Stimulated activated naive CD8-positive, alpha-beta T cell treated with anti-CD3 and anti-CD28 coated beads, Interleukin-15, Interleukin-2, amounts not matched to agents 100 ng/mL and 50 ng/mL, for 24 hours (primary cell): ENCODE results near the gene NHSL1.

Source experiments
- H3K27ac Mint-ChIP-seq: one replicate; pipeline ENCODE4 v1.8.0; 2021; ENCODE audit warnings: mild to moderate bottlenecking, mixed read lengths
- H3K27me3 Mint-ChIP-seq: one replicate; pipeline ENCODE4 v1.8.0; 2021; ENCODE audit warnings: mixed read lengths
- H3K36me3 Mint-ChIP-seq: one replicate; pipeline ENCODE4 v1.8.0; 2021; ENCODE audit warnings: low read depth, mixed read lengths
- H3K4me1 Mint-ChIP-seq: one replicate; pipeline ENCODE4 v1.8.0; 2021; ENCODE audit warnings: low read depth, mixed read lengths
- H3K4me3 Mint-ChIP-seq: one replicate; pipeline ENCODE4 v1.8.0; 2021; ENCODE audit warnings: mild to moderate bottlenecking, mixed read lengths
- H3K9me3 Mint-ChIP-seq: one replicate; pipeline ENCODE4 v1.8.0; 2021; ENCODE audit warnings: mixed read lengths

NHSL1 gene

DNA sequence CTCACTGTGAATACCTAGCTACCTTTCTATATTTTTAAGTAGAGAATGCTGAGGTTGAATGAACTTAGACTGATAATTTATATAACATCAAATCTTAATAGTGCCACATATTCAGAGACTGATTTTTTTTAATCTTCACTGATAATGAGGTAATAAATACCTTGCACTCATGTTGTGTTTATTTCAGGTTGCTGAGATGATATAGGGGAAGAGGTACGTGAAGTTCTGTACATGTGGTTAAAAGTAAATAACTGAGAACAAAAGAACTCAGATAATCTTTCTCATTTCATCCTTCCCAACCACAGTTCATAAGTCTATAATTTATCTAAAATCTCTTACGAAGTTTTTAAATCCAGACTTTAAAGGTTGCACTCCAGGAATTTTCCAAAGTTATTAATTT lies 6.4 kb downstream of the NHSL1 start:
- no peaks in the 10 kb centered on the region for H3K9me3 Mint-ChIP-seq
- H3K4me1 Mint-ChIP-seq, result no peaks in the 10 kb centered on the region
- no peak overlapping the region for H3K4me3 Mint-ChIP-seq
- H3K27me3 Mint-ChIP-seq, result peaks cover 9% of the 10 kb centered on the region
- H3K36me3 Mint-ChIP-seq, result no peaks in the 10 kb centered on the region
- no peak overlapping the region for H3K27ac Mint-ChIP-seq

DNA sequence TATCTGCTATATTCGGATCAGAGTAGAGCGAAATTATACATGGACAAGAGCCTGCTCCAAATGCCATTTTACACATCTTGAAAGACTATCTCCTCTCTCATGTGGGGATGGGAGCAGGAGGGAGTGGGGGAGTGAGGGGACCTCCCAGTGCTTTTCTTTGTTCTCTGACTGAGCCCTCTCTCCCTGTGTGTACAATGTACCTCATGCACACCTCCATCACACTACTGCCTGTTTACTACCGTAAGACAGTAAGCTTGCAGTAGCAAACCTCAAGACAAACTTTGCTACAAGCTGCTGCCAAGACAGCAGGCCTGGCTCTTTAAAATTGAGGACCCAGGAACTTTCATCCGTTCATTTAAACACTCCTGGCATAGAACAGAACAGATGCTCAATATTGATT lies 7.2 kb downstream of the NHSL1 start:
- Mint-ChIP-seq H3K4me3 (no peak overlapping the region), H3K4me1 (peaks cover under 1% of the 10 kb centered on the region), H3K36me3 (no peaks in the 10 kb centered on the region), H3K9me3 (no peaks in the 10 kb centered on the region), H3K27me3 (peaks cover 6% of the 10 kb centered on the region), H3K27ac (no peak overlapping the region)

DNA sequence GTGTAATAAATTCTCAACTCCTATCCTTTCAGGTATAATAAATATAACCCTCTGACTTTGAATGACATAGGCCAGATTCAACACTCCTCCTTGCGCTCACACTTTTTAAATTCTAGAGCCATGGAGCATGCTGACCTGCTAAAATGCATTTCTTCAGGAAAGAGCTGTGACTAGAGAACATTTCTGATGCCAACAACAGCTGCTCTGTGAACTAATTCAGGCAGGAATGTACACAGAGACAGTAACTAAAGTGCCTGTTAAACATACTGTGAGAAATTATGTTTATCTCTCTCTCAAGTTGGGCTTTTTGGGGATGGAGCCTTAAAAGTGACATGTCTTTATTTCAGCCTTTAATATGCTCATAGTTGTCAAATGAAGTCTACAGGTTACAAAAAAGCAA lies 8.3 kb downstream of the NHSL1 start:
- peaks cover 3% of the 10 kb centered on the region for H3K27me3 Mint-ChIP-seq
- H3K9me3 Mint-ChIP-seq, result no peaks in the 10 kb centered on the region
- H3K4me1 Mint-ChIP-seq, result peaks cover 9% of the 10 kb centered on the region
- no peaks in the 10 kb centered on the region for H3K36me3 Mint-ChIP-seq
- H3K27ac Mint-ChIP-seq, result no peak overlapping the region
- H3K4me3 Mint-ChIP-seq, result no peak overlapping the region

DNA sequence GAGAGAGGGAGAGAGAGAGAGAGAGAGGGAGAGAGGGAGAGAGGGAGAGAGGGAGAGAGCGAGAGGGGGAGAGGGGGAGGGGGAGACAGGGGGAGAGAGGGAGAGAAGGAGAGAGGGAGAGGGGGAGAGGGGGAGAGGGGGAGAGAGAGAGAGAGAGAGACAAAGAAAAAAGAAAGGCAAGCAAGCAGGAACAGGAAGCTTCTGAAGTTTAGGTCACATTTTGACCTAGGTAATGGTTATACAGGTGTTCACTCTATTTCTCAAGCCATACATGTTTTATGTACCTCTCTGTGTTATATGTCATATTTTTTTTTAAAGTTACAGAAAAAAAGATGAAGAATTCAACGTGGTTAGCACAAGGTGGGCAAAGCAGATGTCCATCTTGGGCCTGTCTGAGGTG lies 9.4 kb downstream of the NHSL1 start:
- H3K9me3 Mint-ChIP-seq, result no peaks in the 10 kb centered on the region
- H3K4me3 Mint-ChIP-seq, result no peak overlapping the region
- H3K36me3 Mint-ChIP-seq, result no peaks in the 10 kb centered on the region
- peaks cover 9% of the 10 kb centered on the region for H3K4me1 Mint-ChIP-seq
- peaks cover 3% of the 10 kb centered on the region for H3K27me3 Mint-ChIP-seq
- no peak overlapping the region for H3K27ac Mint-ChIP-seq

DNA sequence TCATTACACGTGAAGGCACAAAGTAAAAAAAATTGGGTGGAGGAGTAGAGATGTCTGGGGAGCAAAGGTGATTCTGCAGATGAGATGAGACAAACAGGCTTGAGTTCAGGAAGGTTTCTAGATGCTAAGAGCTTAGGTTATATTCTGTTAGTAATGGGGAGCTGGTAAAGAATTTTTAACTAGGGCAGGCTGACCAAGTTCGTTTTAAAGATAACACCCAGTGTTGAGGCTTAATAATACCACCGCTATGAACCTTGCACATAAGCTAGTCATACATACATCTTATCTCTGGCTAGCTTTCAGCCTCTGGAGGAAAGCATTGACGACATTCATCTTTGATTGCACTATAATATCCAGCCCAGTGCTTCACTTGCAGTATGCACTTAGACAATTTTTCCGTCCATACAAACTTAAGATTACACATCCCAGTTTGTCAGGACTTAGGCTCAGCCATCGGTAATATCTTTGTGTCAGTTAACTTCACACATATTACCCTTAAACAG lies 12.1 kb downstream of the NHSL1 start:
- no peaks in the 10 kb centered on the region for H3K9me3 Mint-ChIP-seq
- no peak overlapping the region for H3K27ac Mint-ChIP-seq

DNA sequence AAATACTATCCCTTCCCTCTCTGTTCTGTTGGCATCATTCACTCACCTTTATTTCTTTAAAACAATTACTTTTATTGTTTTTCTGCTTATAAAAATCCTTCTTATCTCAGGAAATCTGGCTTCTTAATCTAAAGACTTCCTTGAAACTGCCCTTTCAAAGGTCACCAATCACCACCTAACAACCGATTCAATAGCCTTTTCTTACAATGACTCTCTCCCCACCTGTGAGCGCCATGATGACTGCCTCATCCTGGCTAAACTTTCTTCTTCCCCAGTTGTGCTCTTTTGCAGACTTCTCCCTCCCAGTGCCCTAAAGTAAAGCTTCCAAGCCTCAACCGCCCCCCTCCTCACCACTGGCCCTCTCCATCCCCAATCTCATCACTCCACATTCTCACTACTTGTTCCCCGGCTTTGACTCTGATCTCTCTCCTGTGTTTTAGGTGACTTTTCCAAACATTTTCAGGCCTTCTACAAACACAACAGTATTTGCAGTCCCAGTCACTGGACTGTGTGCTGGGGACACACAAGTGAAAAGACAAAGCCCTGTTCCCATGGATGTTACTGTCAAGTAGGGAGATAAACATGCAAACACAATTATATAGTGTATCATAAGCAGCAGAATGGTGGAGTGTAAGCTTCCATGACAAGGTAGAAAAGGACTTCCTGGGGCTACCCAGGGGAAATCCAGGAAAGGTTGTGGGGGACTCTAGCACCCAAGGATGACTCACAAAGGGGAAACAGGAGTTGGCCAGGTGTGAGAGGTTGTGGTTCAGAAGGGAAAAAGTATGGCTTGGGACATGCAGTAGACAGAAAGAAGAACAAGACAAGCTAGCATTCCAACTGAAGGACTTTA lies 12.8 kb downstream of the NHSL1 start:
- H3K27ac Mint-ChIP-seq, result no peak overlapping the region
- H3K4me3 Mint-ChIP-seq, result no peak overlapping the region
- H3K36me3 Mint-ChIP-seq, result no peaks in the 10 kb centered on the region
- no peaks in the 10 kb centered on the region for H3K9me3 Mint-ChIP-seq
- H3K27me3 Mint-ChIP-seq, result no peaks in the 10 kb centered on the region
- H3K4me1 Mint-ChIP-seq, result peaks cover 9% of the 10 kb centered on the region

More for the DNA sequence above, 12.1 kb downstream of the NHSL1 start:
- H3K4me1 Mint-ChIP-seq, result peaks cover 9% of the 10 kb centered on the region
- no peaks in the 10 kb centered on the region for H3K36me3 Mint-ChIP-seq
- no peak overlapping the region for H3K4me3 Mint-ChIP-seq
- no peaks in the 10 kb centered on the region for H3K27me3 Mint-ChIP-seq

DNA sequence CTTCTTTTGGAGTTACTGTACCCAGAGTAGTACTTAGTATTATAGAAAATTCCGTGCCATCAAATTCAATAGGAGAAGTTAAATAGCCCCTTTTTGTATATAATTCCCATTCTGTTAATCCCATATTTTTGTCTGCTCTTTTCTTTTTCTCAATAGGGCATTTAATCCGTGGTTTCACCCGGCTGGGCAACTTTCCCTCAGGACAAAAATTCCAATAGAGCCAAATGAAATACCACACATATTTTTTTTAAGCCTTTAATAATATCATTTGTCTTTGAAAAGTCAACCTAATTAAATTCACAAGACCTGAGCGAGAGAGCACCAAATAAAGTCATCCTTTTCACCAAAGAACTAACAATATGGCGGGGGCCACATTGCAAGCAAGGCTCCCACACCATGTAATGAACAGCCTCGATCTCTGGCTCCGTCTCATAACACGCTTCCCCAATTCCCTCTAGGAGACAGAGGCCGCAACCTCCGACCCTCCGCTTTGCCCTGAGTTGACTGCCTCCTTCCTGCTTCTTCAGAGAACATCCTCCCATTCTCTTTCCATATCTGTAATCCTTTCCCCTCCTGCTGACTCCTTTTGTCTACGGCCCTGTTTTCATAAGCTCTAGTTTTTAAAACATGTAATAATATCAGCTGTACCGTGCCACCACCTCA lies 13.6 kb downstream of the NHSL1 start:
- Mint-ChIP-seq H3K9me3 (no peaks in the 10 kb centered on the region), H3K4me3 (no peak overlapping the region), H3K27me3 (no peaks in the 10 kb centered on the region), H3K4me1 (peaks cover 9% of the 10 kb centered on the region), H3K27ac (no peak overlapping the region), H3K36me3 (no peaks in the 10 kb centered on the region)

DNA sequence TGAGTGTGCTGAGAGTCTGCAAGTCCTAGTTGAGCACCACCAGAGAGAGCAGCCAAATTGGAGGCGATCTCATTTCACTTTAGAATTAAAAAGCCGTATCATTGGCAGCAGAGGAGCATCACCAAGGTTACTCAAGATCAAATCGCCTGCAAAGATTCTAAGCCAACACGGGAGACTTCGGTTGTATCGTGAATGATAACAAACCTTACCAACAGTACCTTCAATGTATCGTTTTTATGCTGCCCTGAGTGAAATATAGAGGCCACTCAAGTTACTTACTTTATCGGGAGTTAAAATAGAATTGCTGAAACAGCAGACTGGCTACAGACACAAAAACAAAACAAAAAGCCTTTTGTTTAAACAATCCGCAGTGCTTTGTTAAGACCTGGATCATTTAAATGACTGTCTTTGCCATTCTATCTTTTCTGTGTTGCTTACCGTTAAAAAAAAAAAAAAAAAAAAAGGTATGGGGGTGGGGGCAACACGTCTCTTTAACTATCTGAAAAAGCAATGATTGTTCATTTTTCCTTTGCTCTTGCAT lies 14.2 kb downstream of the NHSL1 start:
- H3K4me1 Mint-ChIP-seq, result peaks cover 9% of the 10 kb centered on the region
- no peak overlapping the region for H3K4me3 Mint-ChIP-seq
- H3K27me3 Mint-ChIP-seq, result no peaks in the 10 kb centered on the region
- no peaks in the 10 kb centered on the region for H3K9me3 Mint-ChIP-seq
- H3K36me3 Mint-ChIP-seq, result no peaks in the 10 kb centered on the region
- H3K27ac Mint-ChIP-seq, result no peak overlapping the region

DNA sequence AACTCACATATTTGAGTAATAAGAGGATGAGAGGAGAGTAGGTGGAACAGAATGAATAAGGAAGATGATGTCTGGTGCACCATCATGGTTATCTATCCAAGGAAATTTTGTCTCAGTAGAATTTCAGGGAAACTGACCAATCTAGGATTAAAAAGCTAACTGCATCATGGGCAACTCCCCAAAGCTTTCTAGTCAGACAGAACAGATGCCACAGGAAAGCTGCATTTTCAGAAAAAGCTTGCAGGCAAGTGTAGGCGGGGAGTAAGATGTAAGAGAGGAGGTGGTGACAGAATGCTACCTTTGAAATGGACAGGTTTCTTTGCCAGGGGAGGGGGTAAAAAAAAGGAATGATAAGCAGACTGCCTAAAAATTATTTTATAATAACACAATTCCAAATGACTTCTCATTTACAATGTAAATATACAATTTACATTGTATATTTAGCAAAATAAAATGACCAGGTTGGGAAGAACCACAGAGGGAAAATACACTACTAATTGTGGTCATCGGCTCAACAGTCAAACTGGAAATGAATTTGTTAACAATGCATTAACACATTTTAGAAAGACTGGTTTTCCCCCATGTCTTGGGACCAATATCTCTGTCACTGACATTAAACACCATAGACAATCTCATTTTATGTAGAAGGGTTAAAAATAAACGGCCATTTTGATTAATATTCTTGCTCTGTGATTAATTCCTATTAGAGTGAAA lies 15.1 kb downstream of the NHSL1 start:
- no peaks in the 10 kb centered on the region for H3K36me3 Mint-ChIP-seq
- H3K9me3 Mint-ChIP-seq, result no peaks in the 10 kb centered on the region
- H3K27ac Mint-ChIP-seq, result no peak overlapping the region
- no peak overlapping the region for H3K4me3 Mint-ChIP-seq
- H3K4me1 Mint-ChIP-seq, result peaks cover 9% of the 10 kb centered on the region
- H3K27me3 Mint-ChIP-seq, result no peaks in the 10 kb centered on the region

DNA sequence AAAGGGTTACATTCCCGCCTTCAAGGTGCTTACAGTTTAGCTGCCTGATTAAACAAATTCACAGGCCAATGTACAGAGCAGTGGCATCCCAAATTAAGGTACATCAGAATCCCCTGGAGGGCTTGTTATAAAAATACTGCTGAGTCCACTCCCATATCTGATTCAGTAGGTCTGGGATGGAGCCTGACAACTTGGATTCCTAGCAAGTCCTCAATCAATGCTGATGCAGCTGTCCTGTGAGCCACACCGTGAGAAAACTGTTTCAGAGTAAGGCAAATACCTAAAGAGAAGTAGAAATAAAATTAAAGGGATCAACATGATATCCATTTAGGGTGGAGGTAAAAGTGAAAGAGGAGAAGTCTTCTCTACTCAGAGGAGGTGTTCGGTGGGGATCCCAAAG lies 16.5 kb downstream of the NHSL1 start:
- no peaks in the 10 kb centered on the region for H3K36me3 Mint-ChIP-seq
- no peaks in the 10 kb centered on the region for H3K9me3 Mint-ChIP-seq
- H3K4me1 Mint-ChIP-seq, result peaks cover 9% of the 10 kb centered on the region
- H3K27ac Mint-ChIP-seq, result no peak overlapping the region
- H3K4me3 Mint-ChIP-seq, result no peak overlapping the region
- H3K27me3 Mint-ChIP-seq, result no peaks in the 10 kb centered on the region

DNA sequence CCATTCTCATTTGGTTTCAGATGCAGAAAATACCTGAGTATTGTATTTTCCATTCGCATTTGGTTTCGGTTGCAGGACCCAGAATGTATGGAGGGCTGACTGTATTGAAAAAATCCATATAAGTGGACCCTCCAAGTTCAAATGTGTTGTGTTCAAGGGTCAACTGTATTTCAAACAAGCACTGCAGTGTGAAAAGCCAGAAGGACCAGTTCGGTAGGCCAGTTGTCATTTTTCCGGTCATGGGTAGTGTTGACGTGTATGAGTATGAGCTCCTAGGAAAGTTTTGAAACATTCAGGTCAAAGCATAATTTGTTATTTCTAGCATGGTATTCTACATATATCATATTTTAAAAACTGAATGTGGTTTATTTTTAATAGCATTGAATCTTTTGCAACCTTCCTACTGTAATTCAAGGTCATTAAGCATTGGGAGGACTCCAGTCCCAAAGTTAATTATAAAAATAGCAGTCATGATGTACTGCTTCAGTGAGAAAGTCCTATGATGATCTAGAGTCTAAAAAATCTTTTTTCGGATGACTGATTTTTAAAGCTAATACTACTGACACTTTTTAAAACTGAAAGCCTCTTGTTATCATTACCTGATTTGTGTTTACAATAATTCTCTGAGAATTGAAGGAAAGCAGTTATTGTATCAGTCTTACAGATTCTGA lies 18.9 kb downstream of the NHSL1 start:
- H3K4me3 Mint-ChIP-seq, result no peak overlapping the region
- H3K36me3 Mint-ChIP-seq, result no peaks in the 10 kb centered on the region
- no peak overlapping the region for H3K27ac Mint-ChIP-seq
- H3K4me1 Mint-ChIP-seq, result no peaks in the 10 kb centered on the region
- no peaks in the 10 kb centered on the region for H3K27me3 Mint-ChIP-seq
- H3K9me3 Mint-ChIP-seq, result no peaks in the 10 kb centered on the region

DNA sequence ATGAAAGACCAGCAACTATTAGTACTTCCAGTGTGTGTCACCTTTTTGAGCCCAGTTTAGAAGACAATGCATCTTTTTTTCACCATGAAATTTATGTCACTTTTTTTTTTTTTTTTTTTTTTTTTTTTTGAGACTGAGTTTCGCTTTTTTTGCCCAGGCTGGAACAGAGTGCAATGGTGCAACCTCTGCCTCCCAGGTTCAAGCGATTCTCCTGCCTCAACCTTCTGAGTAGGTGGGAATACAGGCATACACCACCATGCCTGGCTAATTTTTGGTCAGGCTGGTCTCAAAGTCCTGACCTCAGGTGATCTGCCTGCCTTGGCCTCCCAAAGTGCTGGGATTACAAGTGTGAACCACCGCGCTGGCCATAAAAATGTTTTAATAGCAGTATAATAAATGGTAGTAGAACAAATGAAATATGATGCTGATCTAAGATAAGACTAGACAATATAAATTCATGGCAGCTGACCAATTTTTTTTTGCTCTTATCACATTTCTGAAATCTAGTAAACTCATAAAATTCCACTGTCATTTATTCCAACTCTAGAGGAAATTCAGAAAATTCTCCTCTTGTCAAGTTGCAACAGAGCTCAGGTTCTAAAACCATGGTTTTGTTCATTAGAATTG lies 21.3 kb downstream of the NHSL1 start:
- H3K4me1 Mint-ChIP-seq, result no peaks in the 10 kb centered on the region
- no peak overlapping the region for H3K27ac Mint-ChIP-seq
- H3K36me3 Mint-ChIP-seq, result no peaks in the 10 kb centered on the region

DNA sequence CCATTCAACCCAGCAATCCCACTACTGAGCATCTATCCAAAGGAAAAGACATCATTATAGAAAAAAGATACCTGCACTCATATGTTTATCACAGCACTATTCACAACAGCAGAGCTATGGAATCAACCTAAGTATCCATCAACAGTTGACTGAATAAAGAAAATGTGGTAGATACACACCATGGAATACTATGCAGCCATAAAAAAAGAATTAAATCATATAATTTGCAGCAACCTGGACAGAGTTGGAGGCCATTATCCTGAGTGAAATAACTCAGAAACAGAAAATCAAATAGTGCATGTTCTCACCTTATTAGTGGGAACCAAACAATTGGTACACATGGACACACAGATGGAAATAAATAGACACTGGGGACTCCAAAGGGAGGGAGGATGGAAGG lies 23.2 kb downstream of the NHSL1 start:
- Mint-ChIP-seq H3K4me1 (no peaks in the 10 kb centered on the region), H3K36me3 (no peaks in the 10 kb centered on the region), H3K4me3 (no peak overlapping the region), H3K27me3 (no peaks in the 10 kb centered on the region), H3K9me3 (no peaks in the 10 kb centered on the region), H3K27ac (no peak overlapping the region)

More for the DNA sequence above, 21.3 kb downstream of the NHSL1 start:
- Mint-ChIP-seq H3K4me3 (no peak overlapping the region), H3K9me3 (no peaks in the 10 kb centered on the region), H3K27me3 (no peaks in the 10 kb centered on the region)

DNA sequence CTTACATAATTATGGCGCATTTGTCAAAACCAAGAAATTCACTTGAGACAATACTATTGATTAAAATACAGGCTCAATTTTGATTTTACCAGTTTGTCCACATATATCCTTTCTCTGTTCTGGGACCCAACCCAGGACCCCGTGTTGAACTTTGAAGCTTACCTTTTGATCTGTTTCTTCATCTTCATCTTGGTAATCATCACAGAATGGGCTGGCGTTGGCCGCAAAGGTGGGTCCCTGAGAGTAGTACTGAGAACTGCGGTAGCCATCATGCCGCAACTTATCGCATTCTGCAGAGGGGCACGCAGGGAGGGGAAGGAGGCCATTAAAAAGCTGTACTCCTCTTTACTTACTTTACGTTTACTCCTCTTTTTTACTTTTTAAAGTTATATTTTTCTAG lies 26.1 kb downstream of the NHSL1 start:
- no peaks in the 10 kb centered on the region for H3K9me3 Mint-ChIP-seq
- no peaks in the 10 kb centered on the region for H3K4me1 Mint-ChIP-seq
- H3K36me3 Mint-ChIP-seq, result no peaks in the 10 kb centered on the region
- no peak overlapping the region for H3K4me3 Mint-ChIP-seq
- H3K27me3 Mint-ChIP-seq, result no peaks in the 10 kb centered on the region
- H3K27ac Mint-ChIP-seq, result no peak overlapping the region
